Measurements from ENCODE around the gene SH3RF1. TPM values are rescaled to one million over a fixed set of nuclear protein-coding genes. Genes with fewer than 3 reads are reported as not detected.
"Not testable (repeated sequence)": the region's sequence is repeated elsewhere in the genome, so short reads cannot be mapped to it uniquely, and the experiment has no call there.

SH3RF1 gene
- total and polyA plus RNA-seq, 8 donors, result 4.0 to 30.6 (median 12.7) TPM

DNA sequence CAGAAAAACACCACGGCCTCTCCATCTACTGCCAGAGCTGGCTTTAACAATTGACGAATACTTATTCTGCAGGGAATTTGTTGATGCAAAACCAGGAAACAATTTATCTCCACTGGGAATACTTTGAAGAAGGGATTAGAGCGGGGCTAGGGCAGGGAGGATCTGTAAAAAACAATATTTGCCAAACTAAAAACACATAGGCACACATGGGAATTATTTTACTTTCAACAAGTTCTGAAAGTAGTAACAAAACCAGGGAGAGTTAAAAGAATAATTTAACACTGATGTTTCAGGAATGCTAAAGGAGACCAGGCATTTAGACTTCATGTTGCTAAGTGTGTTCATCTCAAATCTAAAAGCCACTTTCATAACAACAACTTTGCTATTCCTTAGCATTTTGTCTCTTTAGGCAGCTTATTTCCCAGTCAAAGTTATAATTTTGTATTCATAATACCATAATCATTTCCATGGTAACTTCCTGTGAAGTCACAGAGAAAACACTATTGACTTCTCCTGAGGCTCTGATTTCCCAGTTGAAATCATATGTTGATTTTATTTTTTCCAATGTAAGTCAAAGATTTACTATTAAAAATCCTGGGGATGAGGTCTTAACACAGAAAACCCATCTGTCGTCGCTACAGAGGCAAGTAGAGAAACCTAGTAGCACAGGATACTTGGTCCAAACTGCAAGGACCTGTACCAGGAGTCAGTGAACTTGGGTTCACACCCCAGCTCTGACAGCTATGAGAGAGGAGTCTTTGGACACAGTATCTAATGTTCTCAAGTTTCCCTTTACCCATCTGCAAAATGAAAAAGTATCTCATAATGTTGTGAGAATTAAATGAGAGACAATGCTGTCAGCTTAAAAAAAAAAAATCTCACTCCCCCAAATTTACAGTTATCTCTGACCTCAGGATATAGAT lies 69.3 kb downstream of the SH3RF1 start:
- H3K27ac ChIP-seq, result peak overlapping the region; percentile 2 to 59 (median 40)
- H3K9me3 ChIP-seq, result no peaks in the 10 kb centered on the region
- no peaks in the 10 kb centered on the region for H3K27me3 ChIP-seq
- WGBS, 2 donors, result 52 to 57% methylated on average over 5 of the region's 5 CpGs
- FAIRE-seq (peak; percentile 39), DNase-seq (no peak), ATAC-seq (peak; percentile 43 to 61 (median 53))
- no peaks in the 10 kb centered on the region for H3K36me3 ChIP-seq
- TF ChIP-seq, protein P1, sequence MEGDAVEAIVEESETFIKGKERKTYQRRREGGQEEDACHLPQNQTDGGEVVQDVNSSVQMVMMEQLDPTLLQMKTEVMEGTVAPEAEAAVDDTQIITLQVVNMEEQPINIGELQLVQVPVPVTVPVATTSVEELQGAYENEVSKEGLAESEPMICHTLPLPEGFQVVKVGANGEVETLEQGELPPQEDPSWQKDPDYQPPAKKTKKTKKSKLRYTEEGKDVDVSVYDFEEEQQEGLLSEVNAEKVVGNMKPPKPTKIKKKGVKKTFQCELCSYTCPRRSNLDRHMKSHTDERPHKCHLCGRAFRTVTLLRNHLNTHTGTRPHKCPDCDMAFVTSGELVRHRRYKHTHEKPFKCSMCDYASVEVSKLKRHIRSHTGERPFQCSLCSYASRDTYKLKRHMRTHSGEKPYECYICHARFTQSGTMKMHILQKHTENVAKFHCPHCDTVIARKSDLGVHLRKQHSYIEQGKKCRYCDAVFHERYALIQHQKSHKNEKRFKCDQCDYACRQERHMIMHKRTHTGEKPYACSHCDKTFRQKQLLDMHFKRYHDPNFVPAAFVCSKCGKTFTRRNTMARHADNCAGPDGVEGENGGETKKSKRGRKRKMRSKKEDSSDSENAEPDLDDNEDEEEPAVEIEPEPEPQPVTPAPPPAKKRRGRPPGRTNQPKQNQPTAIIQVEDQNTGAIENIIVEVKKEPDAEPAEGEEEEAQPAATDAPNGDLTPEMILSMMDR (IDR thresholded peaks at IDR 0.05), result no peak
- intact Hi-C loops (cut with DNase I), result no loop called here
- peaks cover 18 to 43% (median 43%) of the 10 kb centered on the region in 3 donors for H3K4me1 ChIP-seq
- H3K4me3 ChIP-seq, result no peak overlapping the region

DNA sequence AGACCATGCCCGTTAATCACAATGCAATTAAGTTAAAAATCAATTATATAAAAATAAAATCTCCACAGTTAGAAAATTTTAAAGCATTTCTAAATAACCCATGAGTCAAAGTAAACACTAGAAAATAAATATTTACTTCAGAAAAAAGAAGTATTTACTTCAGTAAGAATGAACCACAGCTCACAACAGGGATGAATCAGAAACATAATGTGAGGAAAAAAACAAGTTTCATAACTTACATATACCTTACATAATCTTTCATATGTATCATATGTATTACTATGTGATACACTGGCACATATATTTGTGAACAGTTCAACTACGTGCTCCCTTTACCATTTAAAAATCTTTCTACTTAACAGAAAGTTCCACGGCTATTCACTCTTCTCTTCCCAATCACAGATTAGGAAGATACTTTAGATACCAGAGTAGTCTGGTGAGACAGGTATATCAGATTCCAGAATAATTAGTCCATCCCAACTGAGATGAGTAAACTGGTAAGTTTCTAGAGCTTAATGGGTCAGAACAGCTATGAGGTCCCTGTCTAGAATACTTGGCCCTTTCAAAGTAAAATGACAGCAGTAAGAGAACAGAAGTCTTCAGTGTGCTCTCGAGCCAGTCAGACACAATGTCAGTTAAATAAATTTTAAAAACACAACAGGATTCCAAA lies 70.3 kb downstream of the SH3RF1 start:
- intact Hi-C loops (cut with DNase I), result no loop called here
- 71 to 79% methylated on average over 4 of the region's 4 CpGs for WGBS, 2 donors
- H3K4me1 ChIP-seq, result peaks cover 14 to 38% (median 36%) of the 10 kb centered on the region in 3 donors

DNA sequence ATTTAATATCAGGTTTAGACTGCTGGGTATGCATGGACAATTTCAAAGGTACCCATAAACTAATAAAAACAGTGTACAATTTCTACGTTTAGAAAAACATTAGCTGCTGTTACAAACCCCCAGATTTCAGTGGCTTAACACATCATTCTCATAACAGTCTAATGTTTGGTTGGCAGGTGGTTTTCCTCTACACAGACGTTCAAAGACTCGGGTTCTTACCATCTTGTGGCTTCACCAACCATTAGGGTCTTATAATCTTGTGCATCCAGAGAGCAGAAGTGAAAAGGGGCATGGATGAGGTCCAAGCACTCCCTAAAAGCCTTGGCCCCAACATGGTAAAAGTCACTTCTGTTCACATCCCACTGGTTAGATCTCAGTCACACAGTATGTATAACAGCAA lies 71.6 kb downstream of the SH3RF1 start:
- Histone ChIP-seq H3K27ac (no peak overlapping the region), H3K27me3 (no peaks in the 10 kb centered on the region), H3K9me3 (no peaks in the 10 kb centered on the region), H3K36me3 (no peaks in the 10 kb centered on the region), H3K4me1 (peaks cover 14 to 31% (median 28%) of the 10 kb centered on the region in 3 donors), H3K4me3 (no peak overlapping the region)
- TF ChIP-seq, protein P1 (IDR thresholded peaks at IDR 0.05), result no peak
- DNase-seq (no peak), ATAC-seq (no peak), FAIRE-seq (no peak)
- intact Hi-C loops (cut with DNase I), result no loop called here
- WGBS, 2 donors, result 87 to 91% methylated on average over 3 of the region's 3 CpGs

More for the DNA sequence above, 70.3 kb downstream of the SH3RF1 start:
- DNase-seq (no peak), ATAC-seq (no peak), FAIRE-seq (no peak)
- Histone ChIP-seq H3K4me3 (no peak overlapping the region), H3K36me3 (no peaks in the 10 kb centered on the region), H3K27ac (peak overlapping the region in 2 of 4 donors; percentile 51 to 59), H3K27me3 (no peaks in the 10 kb centered on the region), H3K9me3 (no peaks in the 10 kb centered on the region)
- TF ChIP-seq, protein P1 (IDR thresholded peaks at IDR 0.05), result no peak

DNA sequence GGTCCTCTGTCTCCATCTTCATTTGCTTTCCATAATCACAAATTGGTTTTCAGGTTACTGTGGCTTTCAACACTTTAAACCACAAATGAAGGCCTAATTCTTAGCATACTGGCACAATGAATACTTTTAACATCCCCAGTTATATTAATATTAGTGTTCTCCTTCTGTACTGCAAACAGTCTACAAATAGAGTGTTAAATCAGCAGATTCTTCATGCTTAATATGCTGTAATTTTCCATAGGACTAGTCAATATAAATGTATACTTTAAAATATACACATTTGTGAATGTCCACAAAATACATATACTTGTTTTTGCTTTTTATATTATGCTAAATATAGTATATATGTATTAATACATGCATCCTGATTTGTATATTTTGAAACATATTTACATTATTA lies 72.6 kb downstream of the SH3RF1 start:
- Histone ChIP-seq H3K27ac (no peak overlapping the region), H3K9me3 (no peaks in the 10 kb centered on the region), H3K36me3 (no peaks in the 10 kb centered on the region), H3K27me3 (no peaks in the 10 kb centered on the region), H3K4me1 (peaks cover 14 to 23% (median 20%) of the 10 kb centered on the region in 3 donors), H3K4me3 (no peak overlapping the region)
- TF ChIP-seq, protein P1 (IDR thresholded peaks at IDR 0.05), result no peak
- intact Hi-C loops (cut with DNase I), result no loop called here
- DNase-seq (no peak), FAIRE-seq (no peak), ATAC-seq (no peak)

DNA sequence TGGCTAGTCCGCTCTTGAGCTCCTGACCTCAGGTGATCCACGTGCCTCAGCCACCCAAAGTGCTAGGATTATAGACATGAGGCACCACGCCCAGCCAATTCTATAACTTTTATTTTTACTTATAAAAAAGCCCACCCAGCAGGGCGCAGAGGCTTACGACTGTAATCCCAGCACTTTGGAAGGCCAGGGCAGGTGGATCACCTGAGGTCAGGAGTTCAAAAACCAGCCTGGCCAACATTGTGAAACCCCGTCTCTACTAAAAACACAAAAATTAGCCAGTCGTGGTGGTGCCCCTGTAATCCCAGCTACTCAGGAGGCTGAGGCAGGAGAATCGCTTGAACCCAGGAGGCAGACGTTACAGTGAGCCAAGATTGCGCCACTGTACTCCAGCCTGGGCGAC lies 73.5 kb downstream of the SH3RF1 start:
- ATAC-seq; DNase-seq; H3K27ac ChIP-seq; H3K4me3 ChIP-seq; intact Hi-C loops (cut with DNase I); H3K36me3 ChIP-seq; H3K9me3 ChIP-seq; FAIRE-seq; H3K27me3 ChIP-seq: not testable (repeated sequence)
- WGBS, 2 donors, result 93 to 96% methylated on average over 11 of the region's 11 CpGs
- H3K4me1 ChIP-seq, result peaks cover 8 to 20% (median 18%) of the 10 kb centered on the region in 3 donors

Measured in pancreas (tissue), 10 donors.